H1 (cell line): ENCODE results near the gene TBL1Y.

Experiments
- BRCA1 ChIP-seq: IDR thresholded peaks from 2 replicates; pipeline ENCODE4 v1.6.1; 2012; ENCODE audit warnings: low read depth, low read length, improper control_type of control experiment
- EGR1 ChIP-seq: IDR thresholded peaks from 2 replicates; pipeline ENCODE4 v1.6.1; 2011; ENCODE audit warnings: low read depth, low read length, borderline replicate concordance
- EZH2 ChIP-seq: fragments of 200-600 bp; sonication (generic); IDR thresholded peaks from 2 replicates; pipeline ENCODE4 v1.7.1; 2012; ENCODE audit warnings: low read depth, mild to moderate bottlenecking, moderate library complexity, low read length, inconsistent platforms; ENCODE audit not compliant: severe bottlenecking
- JUN ChIP-seq: IDR thresholded peaks from 2 replicates; pipeline ENCODE4 v1.6.1; 2011; ENCODE audit warnings: low read depth, mild to moderate bottlenecking, improper control_type of control experiment, low read length
- JUND ChIP-seq: IDR thresholded peaks from 2 replicates; pipeline ENCODE4 v1.6.1; 2011; ENCODE audit warnings: mild to moderate bottlenecking, improper control_type of control experiment, low read length
- POLR2A ChIP-seq, 2 experiments: IDR thresholded peaks; 1 replicate in 1 of 2; 2 replicates in 1 of 2; pipeline ENCODE4 v1.6.1; 2011; ENCODE audit warnings: low read depth in 2 of 2, low read length in 2 of 2, mild to moderate bottlenecking in 2 of 2; ENCODE audit errors: control extremely low read depth in 1 of 2
- POLR2AphosphoS5 ChIP-seq: IDR thresholded peaks from 2 replicates; pipeline ENCODE4 v1.6.1; 2011; ENCODE audit warnings: low read depth, low read length
- RFX5 ChIP-seq: IDR thresholded peaks from 2 replicates; pipeline ENCODE4 v1.6.1; 2011; ENCODE audit warnings: low read depth, low read length, improper control_type of control experiment, borderline replicate concordance
- TAF1 ChIP-seq: IDR thresholded peaks from 2 replicates; pipeline ENCODE4 v1.6.1; 2011; ENCODE audit warnings: mild to moderate bottlenecking, low read depth, low read length
- TF ChIP-seq, protein P1 (sequence below), 3 experiments: IDR thresholded peaks; 1 replicate in 2 of 3; 2 replicates in 1 of 3; pipeline versions ENCODE4 v1.5.1 to v1.6.1; 2011; ENCODE audit warnings: low read length in 3 of 3, mild to moderate bottlenecking in 3 of 3, inconsistent platforms in 2 of 3, low read depth in 1 of 3, moderate library complexity in 1 of 3; ENCODE audit not compliant: insufficient read depth in 1 of 3; ENCODE audit errors: control extremely low read depth in 1 of 3
- TF ChIP-seq, protein P2 (sequence below): IDR thresholded peaks from 2 replicates; pipeline ENCODE4 v1.6.1; 2012; ENCODE audit warnings: inconsistent platforms
- TF ChIP-seq, protein P3 (sequence below): IDR thresholded peaks from 2 replicates; pipeline ENCODE4 v1.6.1; 2011; ENCODE audit warnings: low read length, improper control_type of control experiment

DNA sequence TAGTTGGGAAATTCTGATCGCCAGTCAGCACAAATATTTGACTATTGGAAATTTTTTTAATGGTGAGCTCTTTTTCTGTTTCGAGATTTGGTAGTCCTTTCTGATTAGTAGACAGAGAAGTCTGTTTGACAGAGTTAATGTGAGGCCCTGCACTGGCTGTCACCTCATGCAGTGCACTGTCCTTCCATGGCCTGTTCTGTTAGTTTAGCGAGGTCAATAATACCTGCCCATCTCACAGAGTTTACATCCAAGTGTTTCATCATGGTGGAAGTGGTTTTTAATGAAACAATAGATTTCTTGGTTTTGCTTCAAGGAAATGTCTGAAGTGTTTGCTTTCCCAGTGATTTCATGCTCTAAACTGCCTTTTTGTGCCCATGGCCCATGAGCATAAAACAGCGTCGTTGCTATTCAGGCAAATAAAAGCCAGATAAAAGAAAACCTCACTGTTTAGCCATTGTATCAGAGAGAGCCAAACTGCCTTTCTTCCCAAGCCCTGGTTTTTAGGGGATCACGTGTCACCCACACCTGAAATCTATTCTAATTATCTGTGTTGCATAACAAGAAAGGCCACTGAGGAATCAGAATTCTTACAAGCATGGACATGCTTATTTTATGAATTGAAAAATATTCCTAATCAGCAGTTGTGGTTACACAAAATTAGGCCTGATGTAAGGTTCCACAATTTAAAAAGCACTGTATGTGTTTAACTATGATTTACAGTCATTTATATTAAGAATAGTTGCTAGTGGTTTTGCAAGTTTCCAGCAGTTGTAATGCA lies 98.3 kb downstream of the TBL1Y start:
- no peak for TF ChIP-seq TAF1
- TF ChIP-seq JUND = no peak
- no peak for TF ChIP-seq BRCA1
- no peak for TF ChIP-seq EGR1
- TF ChIP-seq JUN = no peak
- no peak for TF ChIP-seq POLR2AphosphoS5
- no peak for TF ChIP-seq RFX5
- no peak for TF ChIP-seq EZH2
- no peak for TF ChIP-seq POLR2A (IDR thresholded peaks at IDR 0.05; ENCODE audit: control extremely low read depth in 1 of 2, low read depth in 2 of 2, low read length in 2 of 2)
- TF ChIP-seq, protein P1, sequence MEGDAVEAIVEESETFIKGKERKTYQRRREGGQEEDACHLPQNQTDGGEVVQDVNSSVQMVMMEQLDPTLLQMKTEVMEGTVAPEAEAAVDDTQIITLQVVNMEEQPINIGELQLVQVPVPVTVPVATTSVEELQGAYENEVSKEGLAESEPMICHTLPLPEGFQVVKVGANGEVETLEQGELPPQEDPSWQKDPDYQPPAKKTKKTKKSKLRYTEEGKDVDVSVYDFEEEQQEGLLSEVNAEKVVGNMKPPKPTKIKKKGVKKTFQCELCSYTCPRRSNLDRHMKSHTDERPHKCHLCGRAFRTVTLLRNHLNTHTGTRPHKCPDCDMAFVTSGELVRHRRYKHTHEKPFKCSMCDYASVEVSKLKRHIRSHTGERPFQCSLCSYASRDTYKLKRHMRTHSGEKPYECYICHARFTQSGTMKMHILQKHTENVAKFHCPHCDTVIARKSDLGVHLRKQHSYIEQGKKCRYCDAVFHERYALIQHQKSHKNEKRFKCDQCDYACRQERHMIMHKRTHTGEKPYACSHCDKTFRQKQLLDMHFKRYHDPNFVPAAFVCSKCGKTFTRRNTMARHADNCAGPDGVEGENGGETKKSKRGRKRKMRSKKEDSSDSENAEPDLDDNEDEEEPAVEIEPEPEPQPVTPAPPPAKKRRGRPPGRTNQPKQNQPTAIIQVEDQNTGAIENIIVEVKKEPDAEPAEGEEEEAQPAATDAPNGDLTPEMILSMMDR (IDR thresholded peaks at IDR 0.05; ENCODE audit: control extremely low read depth in 1 of 3, insufficient read depth in 1 of 3, low read depth in 1 of 3, low read length in 3 of 3) = no peak
- TF ChIP-seq, protein P2, sequence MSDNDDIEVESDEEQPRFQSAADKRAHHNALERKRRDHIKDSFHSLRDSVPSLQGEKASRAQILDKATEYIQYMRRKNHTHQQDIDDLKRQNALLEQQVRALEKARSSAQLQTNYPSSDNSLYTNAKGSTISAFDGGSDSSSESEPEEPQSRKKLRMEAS = no peak
- TF ChIP-seq, protein P3, sequence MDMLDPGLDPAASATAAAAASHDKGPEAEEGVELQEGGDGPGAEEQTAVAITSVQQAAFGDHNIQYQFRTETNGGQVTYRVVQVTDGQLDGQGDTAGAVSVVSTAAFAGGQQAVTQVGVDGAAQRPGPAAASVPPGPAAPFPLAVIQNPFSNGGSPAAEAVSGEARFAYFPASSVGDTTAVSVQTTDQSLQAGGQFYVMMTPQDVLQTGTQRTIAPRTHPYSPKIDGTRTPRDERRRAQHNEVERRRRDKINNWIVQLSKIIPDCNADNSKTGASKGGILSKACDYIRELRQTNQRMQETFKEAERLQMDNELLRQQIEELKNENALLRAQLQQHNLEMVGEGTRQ = no peak
